DMS79 (cell line): Measurements from ENCODE around the gene ASXL3.

Source experiments
- DNase-seq: peaks from one replicate; lab custom pipeline; 2025; lab: John Stamatoyannopoulos, UW

The ASXL3 gene

DNA sequence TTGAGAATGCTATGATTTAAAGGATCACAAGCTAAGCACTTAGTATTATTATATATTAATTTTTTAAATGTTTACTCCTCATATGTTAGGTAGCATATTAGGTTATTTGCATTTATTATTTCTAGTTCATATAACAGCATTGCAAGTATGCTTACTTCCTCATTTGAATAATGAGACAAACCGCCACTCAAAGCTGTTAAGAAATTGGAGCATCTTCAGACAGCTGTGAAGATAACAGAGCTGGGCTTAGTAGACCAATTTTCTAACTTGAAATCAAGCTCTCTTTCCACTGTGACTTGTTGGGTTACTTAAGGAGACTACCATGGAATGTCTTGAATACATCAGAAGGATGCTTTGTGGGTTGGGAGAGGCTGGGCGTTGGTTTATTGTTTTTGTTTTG lies 139.3 kb downstream of the ASXL3 start:
- no peak for DNase-seq

DNA sequence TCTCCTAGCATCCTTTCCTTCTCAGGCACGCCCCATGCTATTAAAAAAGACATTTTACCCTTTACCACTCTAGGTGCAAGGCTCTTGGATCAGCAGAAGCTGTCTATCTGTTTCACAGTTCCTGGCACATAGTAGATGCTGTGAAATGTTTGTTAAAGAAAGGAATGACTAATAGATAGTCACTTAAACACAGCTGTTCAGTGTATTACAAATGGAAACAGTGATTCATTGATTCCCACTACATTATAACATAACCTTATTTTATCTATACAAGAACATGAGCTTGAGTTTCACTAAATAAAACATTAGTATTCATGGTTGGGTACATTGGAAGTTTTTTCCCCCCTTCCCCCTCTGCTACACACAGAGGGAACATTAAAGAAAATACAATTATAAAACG lies 142.1 kb downstream of the ASXL3 start:
- no peak for DNase-seq

DNA sequence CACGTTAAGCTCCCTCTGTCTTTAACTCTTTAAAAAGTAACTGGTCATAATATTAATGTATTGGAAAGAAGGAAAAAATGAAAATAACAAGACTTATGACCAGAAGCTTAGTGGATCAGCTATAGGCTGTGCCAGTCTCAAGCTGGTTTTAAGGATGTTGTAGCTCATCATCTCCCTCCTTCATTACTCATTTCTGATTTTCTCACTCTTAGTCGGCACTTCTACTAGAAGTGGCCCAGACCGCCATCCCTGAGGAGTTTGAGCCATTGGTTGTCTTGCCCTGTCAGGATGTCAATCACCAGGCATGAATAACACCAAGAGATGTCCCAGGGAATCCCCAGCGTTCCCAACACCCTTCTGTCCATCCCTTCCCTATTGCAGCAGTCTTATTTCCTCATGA lies 151.5 kb downstream of the ASXL3 start:
- DNase-seq = no peak

DNA sequence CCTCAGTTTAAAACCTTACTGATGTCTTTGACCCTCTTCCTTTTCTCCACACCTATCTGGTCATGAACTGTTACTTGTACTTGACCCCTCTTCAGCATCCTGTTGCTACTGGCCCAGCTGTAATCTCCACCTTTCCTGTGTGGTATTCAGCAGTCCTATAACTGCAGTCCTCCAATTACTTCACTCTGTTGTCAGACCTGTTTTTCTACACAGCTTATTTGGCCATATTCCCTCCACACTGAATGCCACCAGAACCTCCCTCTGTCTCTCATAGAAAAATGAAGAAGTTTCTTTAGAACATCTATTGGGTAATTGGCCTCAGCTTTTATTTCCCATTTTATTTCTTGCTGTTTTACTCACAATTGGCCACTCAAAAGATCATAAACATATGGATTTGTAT lies 155.4 kb downstream of the ASXL3 start:
- DNase-seq = no peak

DNA sequence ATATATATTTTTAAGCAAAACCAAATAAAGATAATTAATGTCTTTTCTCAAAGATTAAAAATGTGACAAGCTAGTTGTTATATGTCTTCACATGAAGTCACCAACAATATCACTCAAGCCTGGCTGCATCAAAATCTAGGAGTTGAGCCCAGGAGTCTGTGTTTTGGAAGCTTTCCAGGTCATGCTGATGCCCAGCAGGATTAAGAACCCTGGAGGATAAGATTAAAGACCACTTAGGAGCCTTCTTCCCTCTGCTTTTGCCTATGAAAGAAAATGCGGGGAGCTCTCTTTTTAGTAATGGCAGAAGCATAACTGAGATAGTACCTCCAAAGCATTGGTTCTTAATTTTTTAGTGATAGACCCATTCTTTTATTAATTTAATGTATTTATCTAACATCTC lies 157.4 kb downstream of the ASXL3 start:
- DNase-seq = no peak

DNA sequence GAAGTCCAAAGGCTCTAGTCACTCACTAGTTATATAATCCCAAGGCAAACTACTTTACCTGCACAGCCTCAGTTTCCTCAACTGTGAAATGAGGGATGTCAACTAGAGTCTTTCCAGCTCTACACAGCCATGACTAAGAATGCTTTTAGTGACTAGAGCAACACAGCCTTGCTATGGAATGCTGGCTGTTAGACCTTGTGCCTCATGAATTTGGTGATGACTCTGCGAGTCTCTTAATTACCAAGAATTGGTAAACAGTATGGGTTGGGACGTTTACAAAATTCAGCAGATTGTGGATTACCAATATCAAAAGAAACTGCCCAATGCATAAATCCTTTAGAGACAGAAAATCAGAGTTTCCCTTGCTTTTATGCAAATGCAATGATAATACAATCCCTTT lies 163.7 kb downstream of the ASXL3 start:
- no peak for DNase-seq

DNA sequence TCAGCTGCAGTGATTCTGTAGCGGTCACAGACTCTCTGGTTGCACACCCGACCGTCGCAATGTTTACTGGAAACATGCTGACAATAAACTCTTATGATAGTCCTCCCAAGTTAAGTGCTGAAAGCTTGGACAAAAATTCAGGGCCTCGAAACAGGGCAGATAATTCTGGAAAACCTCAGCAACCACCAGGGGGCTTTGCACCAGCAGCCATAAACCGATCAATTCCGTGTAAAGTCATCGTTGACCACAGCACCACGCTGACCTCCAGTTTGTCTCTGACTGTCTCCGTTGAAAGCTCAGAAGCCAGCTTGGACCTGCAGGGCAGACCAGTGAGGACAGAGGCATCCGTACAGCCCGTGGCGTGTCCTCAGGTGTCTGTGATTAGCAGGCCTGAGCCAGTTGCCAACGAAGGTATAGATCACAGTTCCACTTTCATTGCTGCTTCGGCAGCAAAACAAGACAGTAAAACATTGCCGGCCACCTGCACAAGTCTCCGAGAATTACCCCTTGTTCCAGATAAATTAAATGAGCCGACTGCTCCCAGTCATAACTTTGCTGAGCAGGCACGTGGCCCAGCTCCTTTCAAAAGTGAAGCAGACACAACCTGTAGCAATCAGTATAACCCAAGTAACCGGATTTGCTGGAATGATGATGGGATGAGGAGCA lies 166.1 kb downstream of the ASXL3 start:
- no peak for DNase-seq

DNA sequence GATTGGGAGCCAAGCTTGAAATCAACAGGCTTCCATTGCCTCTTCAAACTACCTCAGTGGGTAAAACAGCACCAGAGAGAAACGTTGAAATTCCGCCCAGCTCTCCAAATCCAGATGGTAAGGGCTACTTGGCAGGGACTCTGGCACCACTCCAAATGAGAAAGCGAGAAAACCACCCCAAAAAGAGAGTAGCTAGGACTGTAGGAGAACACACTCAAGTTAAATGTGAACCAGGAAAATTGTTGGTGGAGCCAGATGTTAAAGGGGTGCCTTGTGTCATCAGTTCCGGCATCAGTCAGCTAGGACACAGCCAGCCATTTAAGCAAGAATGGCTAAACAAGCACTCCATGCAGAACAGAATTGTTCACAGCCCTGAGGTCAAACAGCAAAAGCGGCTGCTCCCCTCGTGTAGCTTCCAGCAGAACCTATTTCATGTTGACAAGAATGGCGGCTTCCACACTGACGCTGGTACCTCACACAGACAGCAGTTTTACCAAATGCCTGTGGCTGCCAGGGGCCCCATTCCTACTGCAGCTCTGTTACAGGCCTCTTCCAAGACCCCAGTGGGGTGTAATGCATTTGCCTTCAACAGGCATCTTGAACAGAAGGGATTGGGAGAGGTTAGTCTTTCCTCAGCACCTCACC lies 167.3 kb downstream of the ASXL3 start:
- peak; percentile 66 for DNase-seq

DNA sequence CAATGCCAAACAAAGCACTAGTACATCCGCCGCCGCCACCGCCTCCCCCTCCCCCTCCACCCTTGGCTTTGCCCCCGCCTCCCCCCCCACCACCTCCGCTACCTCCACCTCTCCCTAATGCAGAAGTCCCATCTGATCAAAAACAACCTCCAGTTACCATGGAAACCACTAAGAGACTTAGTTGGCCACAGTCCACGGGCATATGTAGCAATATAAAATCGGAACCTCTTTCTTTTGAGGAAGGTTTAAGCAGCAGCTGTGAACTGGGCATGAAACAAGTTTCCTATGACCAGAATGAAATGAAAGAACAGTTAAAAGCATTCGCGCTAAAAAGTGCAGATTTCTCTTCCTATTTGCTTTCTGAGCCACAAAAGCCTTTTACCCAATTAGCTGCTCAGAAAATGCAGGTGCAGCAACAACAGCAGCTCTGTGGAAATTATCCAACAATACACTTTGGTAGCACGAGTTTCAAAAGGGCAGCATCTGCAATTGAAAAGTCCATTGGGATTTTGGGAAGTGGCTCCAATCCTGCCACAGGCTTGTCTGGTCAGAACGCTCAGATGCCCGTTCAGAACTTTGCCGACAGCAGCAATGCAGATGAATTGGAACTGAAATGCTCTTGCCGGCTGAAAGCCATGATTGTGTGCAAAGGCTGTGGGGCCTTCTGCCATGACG lies 168.0 kb downstream of the ASXL3 start:
- peak; percentile 94 for DNase-seq

DNA sequence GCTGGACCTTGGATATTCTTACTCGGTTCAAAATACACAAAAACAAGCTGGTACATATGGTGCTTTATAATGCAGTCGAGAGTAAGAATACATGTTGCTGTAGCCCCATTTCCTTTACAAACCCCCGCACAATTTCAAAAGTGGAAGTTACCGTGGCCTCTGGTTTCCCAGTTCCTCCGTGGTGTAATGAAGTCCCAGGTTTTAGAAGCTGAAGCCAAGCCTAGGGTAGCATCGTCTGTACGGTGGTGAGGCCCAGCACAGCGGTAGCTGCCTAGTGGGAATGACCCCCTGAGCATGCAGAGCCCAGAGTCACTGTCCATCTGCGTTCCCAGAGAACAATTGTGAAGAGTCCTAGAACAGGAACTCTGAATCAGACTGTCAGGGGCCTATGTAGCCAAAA lies 171.8 kb downstream of the ASXL3 start:
- no peak for DNase-seq

DNA sequence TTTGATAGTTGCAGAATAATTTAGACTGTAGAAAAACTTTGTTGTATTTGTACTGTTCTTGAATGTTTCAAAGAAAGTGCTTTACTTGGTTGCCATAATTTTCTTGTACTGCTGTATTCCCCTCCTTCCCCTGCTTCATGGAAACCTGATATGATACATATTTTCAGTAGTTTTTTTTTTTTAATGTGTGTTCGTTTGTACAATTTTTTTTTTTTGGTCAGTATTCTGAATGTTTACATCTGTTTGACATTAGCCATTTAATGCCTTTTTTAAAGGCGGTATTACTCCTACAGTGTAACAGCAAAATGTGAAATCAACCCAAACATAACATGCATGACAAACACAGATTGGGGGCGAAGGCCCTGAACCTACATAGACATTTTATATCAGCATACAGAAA lies 172.3 kb downstream of the ASXL3 start:
- no peak for DNase-seq

DNA sequence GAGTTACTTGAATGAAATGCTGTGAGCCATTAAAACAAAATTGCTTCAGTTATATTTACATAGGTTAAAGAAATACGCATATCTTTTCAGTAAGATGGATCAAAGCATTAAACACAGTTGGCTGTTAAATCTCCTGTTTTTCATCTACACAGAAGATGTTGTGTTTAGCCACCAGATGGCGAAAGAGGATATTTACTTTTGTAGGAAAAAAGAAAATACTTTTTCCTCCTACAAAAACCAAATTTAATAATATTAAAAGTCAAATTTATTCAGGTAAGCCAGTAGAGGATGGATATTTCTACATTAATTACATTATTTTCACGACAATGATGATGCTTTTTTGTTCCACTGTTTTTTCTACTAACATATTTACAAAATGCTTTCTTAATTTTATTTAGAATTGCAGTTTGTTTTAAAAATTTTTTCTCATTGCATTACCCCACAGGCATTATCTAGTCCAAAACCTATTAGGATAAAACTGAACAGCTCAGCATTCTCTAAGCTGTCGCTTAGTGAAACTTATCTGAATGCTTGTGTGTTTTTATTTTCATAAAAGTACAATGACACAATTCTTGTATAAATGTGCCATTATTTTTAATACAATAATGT lies 173.7 kb downstream of the ASXL3 start:
- no peak for DNase-seq

DNA sequence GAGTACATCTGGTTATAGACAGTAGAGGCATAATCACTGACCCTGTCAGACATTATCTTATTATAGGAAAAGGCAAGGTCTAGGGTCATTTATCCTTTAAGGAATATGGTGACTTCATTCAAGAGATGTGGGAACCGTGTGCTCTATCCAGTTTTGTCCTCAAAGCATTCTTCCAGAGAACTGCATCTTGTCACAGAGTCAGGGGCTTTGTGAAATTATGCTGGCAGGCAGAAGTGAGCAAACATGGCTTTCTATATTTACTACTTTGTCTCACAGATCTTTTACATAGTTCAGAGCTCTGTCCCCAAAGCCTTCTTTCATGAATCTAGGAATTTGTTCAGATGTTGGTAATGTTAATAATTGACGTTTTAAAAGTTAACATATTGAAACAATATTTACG lies 177.4 kb downstream of the ASXL3 start:
- DNase-seq = no peak

DNA sequence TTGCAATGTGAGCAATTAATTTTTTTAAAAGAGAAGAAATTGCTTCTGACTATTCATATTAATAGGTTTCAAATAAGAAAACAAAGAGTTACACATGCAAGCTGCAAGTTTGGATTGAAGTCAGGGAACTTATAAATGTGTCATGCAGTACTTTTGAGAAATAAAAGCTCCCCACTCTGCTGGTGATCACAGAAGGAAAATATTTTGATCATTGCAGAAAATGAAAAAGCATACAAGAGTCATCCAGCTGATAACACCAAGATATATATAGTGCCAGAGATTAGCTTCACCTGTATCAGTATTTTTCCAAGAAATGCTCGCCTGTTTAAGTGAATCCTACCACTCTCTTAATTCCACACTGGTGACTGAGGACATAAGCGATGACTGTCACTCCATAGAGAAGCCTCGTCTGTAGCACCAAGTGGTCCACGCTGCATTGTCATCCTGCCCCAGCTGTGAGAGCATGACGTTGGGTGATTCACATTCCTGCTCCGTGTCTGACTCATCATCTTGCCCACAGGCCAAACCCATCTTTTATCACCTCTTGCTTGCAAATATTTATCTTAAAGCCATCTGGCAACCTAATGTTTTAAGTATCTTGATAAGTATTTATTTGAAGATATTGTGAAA lies 178.0 kb downstream of the ASXL3 start:
- DNase-seq = no peak

DNA sequence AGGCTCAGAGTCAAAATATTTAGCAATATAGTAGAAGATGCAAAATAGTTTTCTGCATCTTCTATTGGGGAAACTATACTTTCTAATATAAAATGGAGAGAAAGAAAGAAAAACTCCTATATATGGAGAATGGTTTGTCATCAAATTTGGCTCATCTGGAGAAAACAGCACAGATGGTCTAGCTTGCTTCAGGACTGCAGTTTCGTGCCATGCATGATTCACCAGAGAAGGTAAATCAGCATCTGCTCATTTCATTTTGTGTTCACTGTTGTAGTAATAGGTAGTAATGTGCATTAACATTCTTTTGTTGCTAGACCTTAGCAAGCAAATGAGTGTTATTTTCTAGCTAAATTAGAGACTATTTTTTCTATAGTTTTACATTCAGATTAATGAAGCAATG lies 179.0 kb downstream of the ASXL3 start:
- DNase-seq = no peak

DNA sequence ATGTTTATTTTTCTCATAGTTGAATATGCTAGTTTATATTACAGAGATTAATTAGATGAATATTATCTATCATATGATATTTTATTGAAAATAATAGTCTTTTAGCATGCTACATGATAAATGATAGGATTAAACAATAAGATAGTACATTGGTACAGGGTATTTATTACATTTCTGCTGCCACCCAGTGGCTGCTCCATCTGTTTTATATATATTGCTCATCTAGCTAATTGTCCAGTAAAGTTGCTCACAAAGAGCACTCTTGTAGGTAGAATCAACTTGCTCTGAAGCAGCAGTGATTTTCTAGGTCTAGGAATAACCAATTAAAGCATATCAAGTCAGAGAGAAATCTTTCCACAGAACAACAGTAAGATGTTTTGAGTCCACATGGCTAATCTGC lies 183.3 kb downstream of the ASXL3 start:
- no peak for DNase-seq

DNA sequence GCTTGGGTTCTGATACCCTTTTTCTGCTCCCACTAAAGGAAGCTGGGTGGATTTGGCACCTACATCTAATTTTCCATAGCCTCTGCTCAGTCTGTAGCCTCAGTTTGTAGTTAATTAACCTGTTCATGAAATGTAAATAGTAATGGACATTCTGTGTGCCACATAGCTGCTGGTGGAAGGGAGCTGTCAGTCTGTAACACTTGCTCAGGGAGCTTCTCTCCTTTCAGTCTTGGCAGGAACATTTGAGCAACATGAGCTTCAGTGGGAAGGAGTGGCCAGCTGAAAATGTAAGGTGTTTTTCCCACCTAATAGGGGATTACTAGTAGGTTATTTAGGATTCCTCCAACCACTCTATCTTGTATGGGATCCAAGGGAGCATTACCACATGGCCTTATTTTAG lies 203.4 kb downstream of the ASXL3 start:
- no peak for DNase-seq
